Measurements from ENCODE around the gene CPEB3.

DNA sequence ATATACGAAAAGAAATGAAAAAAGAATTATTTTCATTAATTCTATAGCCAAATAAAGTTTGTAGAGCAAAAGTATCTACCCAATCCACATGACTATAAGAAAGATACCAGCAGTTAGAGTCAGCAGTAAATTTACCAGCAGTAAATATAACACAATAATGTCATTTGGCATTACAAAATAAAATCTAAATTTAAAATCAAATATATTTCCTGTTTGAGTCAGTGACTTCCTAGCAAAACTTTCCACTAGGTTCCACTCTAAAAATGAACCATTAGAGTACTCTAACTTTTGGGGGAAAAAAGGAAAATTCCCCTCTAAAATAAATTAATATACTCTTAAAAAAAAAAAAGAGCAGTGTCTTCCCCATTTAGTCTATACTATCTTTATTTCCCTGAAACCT is 144.8 kb downstream of the CPEB3 start:
- no peak for TF ChIP-seq TAF1 (IDR thresholded peaks at IDR 0.05; ENCODE audit: low read depth, low read length)
- no peak for TF ChIP-seq POLR2A (IDR thresholded peaks at IDR 0.05; ENCODE audit: low read depth, low read length)

Measured in GM12891 (cell line).